ENCODE measurements around the gene SVIP.

SVIP gene

DNA sequence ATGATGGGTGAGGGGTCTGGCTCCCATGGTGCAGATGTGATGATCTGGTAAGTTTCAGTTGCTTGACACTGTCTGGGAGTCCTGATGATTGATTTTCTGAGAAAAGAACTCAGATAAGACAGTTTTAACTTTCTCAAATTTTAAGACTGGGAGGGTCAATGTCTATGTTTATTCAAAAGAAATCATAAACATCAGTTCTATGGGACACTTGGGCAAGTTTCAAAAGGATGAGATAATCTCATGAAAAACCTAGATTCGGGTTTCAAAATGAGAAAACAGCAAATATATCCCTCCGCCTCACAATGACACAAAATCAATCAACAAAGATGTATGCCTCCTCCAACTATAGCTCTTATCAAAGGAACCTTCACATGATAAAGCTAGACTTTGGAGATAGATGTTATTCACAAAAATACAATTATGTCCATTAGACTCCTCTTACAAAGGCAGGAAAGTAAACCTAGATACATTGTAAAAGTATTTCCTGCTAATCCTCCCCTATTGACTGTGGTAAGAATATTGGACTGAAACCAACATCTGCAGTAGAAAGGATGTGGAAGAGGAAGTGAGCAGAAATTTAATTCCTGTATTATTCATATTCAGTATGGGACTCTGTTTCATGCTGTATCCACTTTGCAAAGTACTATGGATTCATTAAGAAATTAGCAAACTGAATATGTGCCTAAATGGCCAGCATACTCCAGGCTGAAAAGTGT lies 21.6 kb downstream of the SVIP start:
- no peak for ATAC-seq
- DNase-seq, result no peak
- Mint-ChIP-seq H3K9me3 (peaks cover 8 to 9% of the 10 kb centered on the region in 2 donors), H3K27me3 (no peaks in the 10 kb centered on the region), H3K4me3 (no peak overlapping the region), H3K27ac (no peak overlapping the region), H3K4me1 (no peaks in the 10 kb centered on the region)

DNA sequence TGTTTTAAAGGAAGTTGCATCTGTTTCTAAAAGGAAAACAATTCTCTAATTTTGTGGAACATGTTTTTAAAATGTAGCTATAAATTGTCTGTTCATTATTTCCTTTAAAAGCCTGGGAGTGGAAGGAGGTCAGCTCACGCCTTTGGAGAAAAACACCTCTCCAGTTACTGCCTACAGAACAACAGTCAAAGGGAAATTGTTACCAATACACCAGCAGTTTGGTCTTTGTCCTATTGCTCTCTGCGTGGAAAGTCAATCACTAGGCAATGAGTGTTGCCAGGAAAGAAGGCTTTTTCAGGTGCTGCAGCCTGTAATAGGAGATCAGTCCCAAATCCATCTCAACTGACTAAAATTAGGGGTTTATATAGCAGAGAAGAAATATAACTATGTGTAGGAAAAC lies 22.2 kb downstream of the SVIP start:
- H3K27ac Mint-ChIP-seq, result no peak overlapping the region
- H3K4me3 Mint-ChIP-seq, result no peak overlapping the region
- H3K4me1 Mint-ChIP-seq, result no peaks in the 10 kb centered on the region
- no peaks in the 10 kb centered on the region for H3K27me3 Mint-ChIP-seq
- peaks cover 8 to 9% of the 10 kb centered on the region in 2 donors for H3K9me3 Mint-ChIP-seq
- no peak for ATAC-seq
- DNase-seq, result no peak

DNA sequence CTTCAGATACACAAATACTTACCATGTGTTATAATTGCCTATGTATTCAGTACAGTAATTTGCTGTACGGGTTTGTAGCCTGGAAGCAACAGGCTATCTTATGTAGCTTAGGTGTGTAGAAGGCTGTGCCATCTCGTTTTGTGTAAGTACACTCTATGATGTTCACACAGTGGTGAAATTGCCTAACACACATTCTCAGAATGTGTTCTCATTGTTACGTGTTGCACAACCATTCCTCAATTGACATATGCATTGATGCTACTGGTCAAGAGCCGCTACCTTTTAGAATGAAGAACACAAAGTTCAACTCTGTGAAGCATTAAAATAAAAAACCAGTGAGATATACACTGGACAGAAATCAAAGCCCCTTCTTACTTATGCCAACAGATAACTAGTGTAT lies 26.7 kb downstream of the SVIP start:
- Mint-ChIP-seq H3K27ac (no peak overlapping the region), H3K27me3 (peaks cover 5% of the 10 kb centered on the region), H3K4me3 (no peak overlapping the region), H3K4me1 (no peaks in the 10 kb centered on the region), H3K9me3 (no peaks in the 10 kb centered on the region)
- ATAC-seq (no peak), DNase-seq (no peak)

DNA sequence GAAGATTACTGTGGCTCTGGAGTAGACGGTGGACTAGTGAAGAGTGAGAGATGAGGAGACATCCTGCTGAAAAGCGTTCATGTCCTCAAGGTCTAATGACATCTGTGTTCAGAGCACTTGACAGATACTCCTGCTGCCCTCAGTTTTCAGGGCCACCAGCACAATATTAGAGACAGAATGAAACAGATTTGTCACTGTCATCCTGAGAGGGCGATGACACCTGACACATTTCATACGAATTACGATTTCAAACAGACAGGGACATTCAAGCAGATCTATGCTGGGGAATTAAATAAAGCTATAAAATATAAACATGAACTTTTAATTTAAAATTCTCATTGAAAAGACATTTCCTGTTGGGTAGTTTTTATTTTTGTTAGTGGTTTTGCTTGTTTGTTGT lies 29.1 kb downstream of the SVIP start:
- no peak overlapping the region for H3K27ac Mint-ChIP-seq
- H3K4me3 Mint-ChIP-seq, result no peak overlapping the region
- DNase-seq (no peak), ATAC-seq (no peak)
- H3K4me1 Mint-ChIP-seq, result no peaks in the 10 kb centered on the region
- peaks cover 5% of the 10 kb centered on the region for H3K27me3 Mint-ChIP-seq
- H3K9me3 Mint-ChIP-seq, result no peaks in the 10 kb centered on the region

DNA sequence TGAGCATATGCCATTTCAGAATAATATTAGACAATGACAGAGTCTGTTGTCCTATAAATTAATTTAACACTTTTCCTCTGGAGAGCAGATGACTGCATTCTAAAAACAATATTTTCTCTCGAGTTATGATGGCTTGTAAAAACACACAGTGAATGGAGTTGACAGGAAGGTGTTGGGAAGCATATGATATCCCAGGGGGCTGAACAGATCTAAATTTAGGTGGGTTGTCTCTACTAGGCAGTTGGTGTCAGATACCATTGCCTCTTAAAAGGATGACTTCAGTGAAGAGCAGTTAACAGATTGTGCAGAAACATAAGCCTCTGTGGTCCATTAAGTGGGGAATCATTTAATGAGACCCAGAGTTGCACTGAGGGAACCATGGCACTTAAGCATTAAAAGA lies 30.7 kb downstream of the SVIP start:
- no peaks in the 10 kb centered on the region for H3K9me3 Mint-ChIP-seq
- peaks cover 5% of the 10 kb centered on the region for H3K27me3 Mint-ChIP-seq
- ATAC-seq (no peak), DNase-seq (no peak)
- no peak overlapping the region for H3K27ac Mint-ChIP-seq
- no peaks in the 10 kb centered on the region for H3K4me1 Mint-ChIP-seq
- no peak overlapping the region for H3K4me3 Mint-ChIP-seq

DNA sequence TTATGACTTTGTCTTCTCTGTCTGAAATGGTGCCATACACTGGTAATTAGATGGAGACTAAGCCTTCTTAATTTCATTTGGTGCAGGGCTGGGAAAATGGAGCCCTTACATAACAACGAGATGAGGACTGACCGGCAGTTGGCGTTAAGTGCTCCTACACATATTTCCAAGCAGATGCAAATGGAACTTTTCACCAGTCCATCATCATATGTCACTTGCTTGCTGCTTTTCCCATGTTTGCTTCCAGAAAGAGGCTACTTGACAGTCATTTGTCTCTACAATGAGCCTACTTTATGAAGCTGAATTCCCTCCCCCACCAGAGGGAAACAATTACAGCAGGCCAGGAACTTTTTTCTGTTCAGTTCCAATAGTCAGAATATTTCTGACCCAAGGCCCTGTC lies 32.6 kb downstream of the SVIP start:
- Mint-ChIP-seq H3K27me3 (peaks cover 5% of the 10 kb centered on the region), H3K9me3 (no peaks in the 10 kb centered on the region), H3K27ac (no peak overlapping the region), H3K4me1 (no peaks in the 10 kb centered on the region), H3K4me3 (no peak overlapping the region)
- DNase-seq (no peak), ATAC-seq (no peak)

DNA sequence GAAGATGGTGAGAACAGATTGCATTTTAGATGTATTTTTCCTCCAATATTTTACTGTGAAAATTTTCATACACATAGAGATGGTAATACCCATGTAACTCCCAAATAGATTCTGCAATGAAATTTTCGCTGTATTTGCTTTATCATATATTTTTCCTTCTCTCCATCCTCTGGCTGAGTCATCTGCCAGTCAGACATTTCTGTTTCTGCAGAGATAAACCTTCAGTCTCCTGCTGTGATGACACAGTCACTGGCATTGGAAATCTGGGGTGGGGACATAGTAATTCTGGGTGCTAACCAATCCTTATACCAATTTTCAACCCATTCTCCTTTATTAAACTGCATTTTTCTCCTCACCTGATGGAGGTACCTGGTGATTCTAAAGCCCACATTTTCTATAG lies 33.7 kb downstream of the SVIP start:
- H3K27me3 Mint-ChIP-seq, result peaks cover 5% of the 10 kb centered on the region
- DNase-seq (no peak), ATAC-seq (no peak)
- no peak overlapping the region for H3K4me3 Mint-ChIP-seq
- H3K4me1 Mint-ChIP-seq, result no peaks in the 10 kb centered on the region
- no peaks in the 10 kb centered on the region for H3K9me3 Mint-ChIP-seq
- H3K27ac Mint-ChIP-seq, result no peak overlapping the region

DNA sequence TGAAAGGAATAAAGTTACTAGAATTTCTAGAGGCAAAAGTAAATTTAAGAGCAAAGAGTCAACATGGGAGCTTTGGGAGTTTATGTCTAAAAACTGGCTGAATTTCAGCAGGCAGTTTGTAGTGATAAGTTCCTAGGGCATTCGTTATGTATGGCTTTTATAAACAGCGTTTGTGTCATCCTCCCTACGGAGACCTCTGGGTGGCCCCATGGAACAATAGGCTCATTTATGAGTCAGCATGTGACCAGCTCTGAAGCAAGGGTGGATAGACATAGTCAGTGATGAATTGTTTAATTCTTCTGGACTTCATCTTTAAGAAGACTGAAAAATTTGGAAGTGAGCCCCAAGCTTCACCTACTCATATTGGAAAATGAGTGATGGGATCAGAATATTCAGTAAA lies 37.1 kb downstream of the SVIP start:
- no peak for DNase-seq
- Mint-ChIP-seq H3K9me3 (no peaks in the 10 kb centered on the region), H3K4me3 (no peak overlapping the region), H3K4me1 (no peaks in the 10 kb centered on the region), H3K27ac (no peak overlapping the region), H3K27me3 (no peaks in the 10 kb centered on the region)
- ATAC-seq, result no peak

DNA sequence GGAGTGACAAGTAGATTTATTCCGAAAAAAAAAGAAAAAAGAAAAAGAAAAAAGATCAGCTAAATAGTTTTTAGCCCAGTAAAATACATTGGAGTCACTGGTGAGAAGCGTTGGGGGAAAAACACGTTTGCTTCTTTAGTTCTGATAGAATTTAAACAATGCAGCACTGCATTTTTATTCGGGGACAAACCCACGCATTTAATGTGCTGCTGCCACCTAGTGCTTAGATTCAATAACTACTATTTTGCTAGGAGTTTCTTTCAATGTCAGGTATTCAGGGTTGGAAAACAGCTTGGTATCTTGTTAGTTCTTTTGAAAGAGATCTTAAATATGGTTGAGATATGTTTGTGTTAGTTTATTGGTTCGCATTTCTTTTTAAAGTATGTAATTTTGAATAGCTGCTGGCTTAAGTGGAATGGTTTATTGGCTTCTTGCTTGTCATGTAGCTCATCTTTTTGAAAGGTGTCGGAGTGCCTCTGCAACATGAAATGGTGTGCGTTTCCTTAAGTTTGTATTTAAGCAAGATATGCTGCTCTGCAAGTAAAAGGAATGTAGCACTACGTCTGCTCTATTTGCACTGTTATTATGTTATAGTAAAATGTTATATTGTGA lies 41.9 kb downstream of the SVIP start:
- no peak overlapping the region for H3K4me3 Mint-ChIP-seq
- no peaks in the 10 kb centered on the region for H3K9me3 Mint-ChIP-seq
- no peak for ATAC-seq
- H3K4me1 Mint-ChIP-seq, result no peaks in the 10 kb centered on the region
- no peaks in the 10 kb centered on the region for H3K27me3 Mint-ChIP-seq
- DNase-seq, result peak; percentile 15 to 19
- no peak overlapping the region for H3K27ac Mint-ChIP-seq

DNA sequence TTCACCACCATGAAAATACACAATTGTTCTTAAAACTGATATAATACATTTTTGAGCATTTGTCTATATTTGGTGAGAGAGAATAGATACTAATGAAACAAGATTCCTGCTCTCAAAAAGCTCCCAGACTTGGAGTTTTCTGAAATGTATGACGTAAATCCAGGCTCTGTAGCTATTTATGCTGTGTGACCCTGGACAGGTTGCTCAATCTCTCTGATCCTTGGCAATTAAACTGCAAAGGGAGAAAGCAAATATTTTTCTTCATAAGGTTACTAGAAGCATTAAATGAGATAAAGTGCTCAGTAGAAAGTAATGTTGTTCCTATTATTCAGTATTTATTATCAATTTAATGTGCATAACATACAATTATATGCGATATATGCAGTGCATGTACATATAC lies 42.5 kb downstream of the SVIP start:
- no peaks in the 10 kb centered on the region for H3K9me3 Mint-ChIP-seq
- DNase-seq (no peak), ATAC-seq (no peak)
- H3K4me3 Mint-ChIP-seq, result no peak overlapping the region
- H3K27me3 Mint-ChIP-seq, result no peaks in the 10 kb centered on the region
- no peaks in the 10 kb centered on the region for H3K4me1 Mint-ChIP-seq
- no peak overlapping the region for H3K27ac Mint-ChIP-seq

DNA sequence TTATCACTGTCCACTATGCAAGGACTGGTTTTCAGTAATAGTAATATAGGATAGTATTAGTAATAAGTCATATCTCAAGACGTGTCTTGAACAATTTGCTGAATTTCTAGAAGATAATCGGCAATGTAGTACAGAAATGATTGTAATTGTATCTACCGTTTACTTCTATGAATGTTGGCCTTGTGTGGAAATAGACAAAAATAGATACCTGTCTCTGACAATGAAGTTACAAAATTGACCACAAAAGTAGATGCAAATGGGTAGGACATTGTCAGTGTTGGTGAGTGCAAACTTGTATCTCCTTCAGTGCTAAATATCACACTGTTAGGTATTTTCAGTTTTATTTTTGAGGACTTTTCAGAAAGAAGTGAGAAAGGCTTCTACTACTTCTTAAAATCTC lies 43.1 kb downstream of the SVIP start:
- ATAC-seq (no peak), DNase-seq (no peak)
- Mint-ChIP-seq H3K9me3 (no peaks in the 10 kb centered on the region), H3K4me1 (peaks cover under 1% of the 10 kb centered on the region), H3K27me3 (no peaks in the 10 kb centered on the region), H3K4me3 (no peak overlapping the region), H3K27ac (no peak overlapping the region)

DNA sequence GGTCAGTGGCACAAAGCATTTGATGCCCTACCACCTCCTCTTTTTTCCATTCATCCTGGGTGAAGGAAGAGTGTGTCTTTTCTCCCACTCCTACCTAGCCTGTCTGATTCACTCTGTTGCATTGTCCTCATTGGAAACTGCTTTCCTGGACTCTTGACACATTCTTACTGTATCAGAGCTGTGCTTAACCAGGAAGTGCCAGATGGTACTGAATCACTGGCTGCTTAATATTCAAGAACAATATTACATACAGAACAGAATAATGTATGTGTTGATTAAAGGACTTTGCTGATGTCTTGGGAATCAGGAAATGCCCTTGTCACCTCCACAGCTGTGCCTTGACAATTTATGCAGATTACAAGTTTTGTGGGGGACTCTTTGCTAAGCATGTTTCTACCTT lies 44.4 kb downstream of the SVIP start:
- H3K27ac Mint-ChIP-seq, result no peak overlapping the region
- ATAC-seq (no peak), DNase-seq (no peak)
- H3K4me1 Mint-ChIP-seq, result peaks cover 10% of the 10 kb centered on the region
- no peak overlapping the region for H3K4me3 Mint-ChIP-seq
- H3K9me3 Mint-ChIP-seq, result no peaks in the 10 kb centered on the region
- no peaks in the 10 kb centered on the region for H3K27me3 Mint-ChIP-seq

DNA sequence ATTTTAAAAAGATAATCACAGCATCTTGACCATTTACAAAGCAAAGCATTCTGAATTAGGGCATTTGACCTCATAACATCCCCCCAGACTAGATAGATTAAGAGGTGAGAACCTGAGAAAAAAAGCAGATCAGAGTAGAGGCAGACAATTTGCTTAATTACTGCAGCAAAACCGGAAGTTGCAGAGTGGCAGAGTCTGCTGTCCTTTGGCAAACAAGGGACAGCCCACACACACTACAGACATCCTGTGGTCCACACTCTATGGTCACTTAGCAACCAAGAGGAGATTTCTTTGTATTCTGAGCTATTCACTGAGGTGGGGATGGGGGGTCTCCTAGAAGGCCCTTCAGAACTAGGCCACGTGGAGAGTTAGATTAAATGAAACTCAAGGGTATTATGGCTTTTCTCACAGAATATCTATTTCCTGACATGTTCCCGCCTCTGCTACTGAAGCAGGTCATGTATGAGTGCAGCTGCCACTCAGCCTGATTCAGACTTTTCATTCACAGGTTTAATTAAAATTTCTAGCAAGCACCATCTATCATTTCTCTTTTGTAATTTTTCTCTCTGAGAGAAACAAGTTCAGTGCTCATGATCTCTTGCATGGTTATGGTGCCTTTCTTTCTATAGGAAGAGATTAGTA lies 48.5 kb downstream of the SVIP start:
- peak overlapping the region; percentile 18 to 34 for H3K27ac Mint-ChIP-seq
- DNase-seq (no peak), ATAC-seq (peak; percentile 65)
- H3K4me3 Mint-ChIP-seq, result no peak overlapping the region
- H3K9me3 Mint-ChIP-seq, result no peaks in the 10 kb centered on the region
- H3K4me1 Mint-ChIP-seq, result peaks cover 10% of the 10 kb centered on the region
- H3K27me3 Mint-ChIP-seq, result peaks cover 8% of the 10 kb centered on the region

DNA sequence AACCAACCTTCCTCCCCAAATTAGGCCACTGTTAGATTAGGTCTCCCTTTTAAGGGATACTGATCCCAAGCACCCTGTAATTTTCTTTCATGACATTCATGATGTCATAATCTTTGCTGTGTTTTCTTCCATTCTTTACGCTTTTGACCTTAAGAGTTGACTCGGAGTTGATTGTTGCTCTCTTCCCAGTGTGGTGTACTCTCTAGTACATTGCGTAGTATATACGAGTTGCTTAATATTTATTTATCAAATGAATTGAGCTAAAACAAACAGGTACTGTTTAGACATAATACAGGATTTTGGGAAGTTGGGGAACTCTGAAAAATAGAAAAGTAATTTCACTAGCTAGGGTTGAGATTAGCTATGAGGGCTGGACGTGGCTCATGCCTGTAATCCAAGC lies 49.8 kb downstream of the SVIP start:
- H3K27ac Mint-ChIP-seq, result no peak overlapping the region
- peaks cover 8% of the 10 kb centered on the region for H3K27me3 Mint-ChIP-seq
- ATAC-seq (no peak), DNase-seq (no peak)
- no peak overlapping the region for H3K4me3 Mint-ChIP-seq
- H3K9me3 Mint-ChIP-seq, result no peaks in the 10 kb centered on the region
- peaks cover 12% of the 10 kb centered on the region for H3K4me1 Mint-ChIP-seq

DNA sequence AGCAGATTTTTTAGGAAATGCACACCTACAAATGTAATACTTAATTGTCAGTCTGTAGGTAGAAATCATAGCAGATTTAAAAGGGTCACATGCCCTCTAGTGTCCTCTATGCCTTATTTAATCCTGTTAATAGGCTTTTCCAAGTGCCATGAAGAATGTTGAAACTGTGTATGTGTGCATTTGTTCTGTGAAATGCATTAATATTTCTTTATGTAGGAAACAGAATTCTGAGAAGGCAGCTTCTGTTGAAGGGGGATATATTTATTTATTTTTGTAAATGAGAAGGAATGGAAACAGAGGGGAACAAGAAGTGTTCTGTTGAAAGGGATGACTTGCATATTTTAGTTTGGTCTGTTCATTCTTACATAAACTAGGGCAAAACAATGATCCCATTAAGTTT lies 51.0 kb downstream of the SVIP start:
- Mint-ChIP-seq H3K4me3 (no peak overlapping the region), H3K9me3 (no peaks in the 10 kb centered on the region), H3K27me3 (peaks cover 8% of the 10 kb centered on the region), H3K27ac (no peak overlapping the region), H3K4me1 (peaks cover 19% of the 10 kb centered on the region)
- DNase-seq, result no peak
- ATAC-seq, result no peak

DNA sequence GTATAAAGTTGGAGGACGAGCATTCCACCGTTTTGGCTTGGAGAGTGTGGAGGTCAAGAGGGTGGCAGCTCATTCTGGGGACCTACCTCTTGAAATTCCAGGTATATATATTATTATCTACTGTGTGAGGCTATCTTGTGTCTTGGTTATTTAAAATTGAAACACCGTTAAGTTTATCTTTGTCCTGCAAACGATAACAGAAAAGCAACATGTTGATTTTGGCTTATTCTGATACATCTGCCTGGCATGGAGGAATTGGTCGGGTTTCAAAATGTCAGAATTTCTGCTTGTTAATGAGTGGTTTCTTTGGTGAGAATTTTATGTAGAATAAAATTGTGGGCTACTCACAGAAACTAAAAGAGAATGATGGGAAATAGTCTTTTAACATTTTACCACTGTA lies 54.4 kb downstream of the SVIP start:
- H3K9me3 Mint-ChIP-seq, result no peaks in the 10 kb centered on the region
- no peak overlapping the region for H3K27ac Mint-ChIP-seq
- peaks cover 8% of the 10 kb centered on the region for H3K27me3 Mint-ChIP-seq
- DNase-seq, result no peak
- ATAC-seq, result no peak
- peaks cover 9% of the 10 kb centered on the region for H3K4me1 Mint-ChIP-seq
- H3K4me3 Mint-ChIP-seq, result no peak overlapping the region
